ENCODE measurements around the gene LLGL2. TPM values are rescaled to one million over a fixed set of nuclear protein-coding genes. Genes with fewer than 3 reads are reported as not detected.
A peak's percentile ranks its signal among the peaks of the same experiment; 100 is the strongest.

LLGL2 gene
- total RNA-seq, 1 donor from 2014 or later = 3.3 TPM

DNA sequence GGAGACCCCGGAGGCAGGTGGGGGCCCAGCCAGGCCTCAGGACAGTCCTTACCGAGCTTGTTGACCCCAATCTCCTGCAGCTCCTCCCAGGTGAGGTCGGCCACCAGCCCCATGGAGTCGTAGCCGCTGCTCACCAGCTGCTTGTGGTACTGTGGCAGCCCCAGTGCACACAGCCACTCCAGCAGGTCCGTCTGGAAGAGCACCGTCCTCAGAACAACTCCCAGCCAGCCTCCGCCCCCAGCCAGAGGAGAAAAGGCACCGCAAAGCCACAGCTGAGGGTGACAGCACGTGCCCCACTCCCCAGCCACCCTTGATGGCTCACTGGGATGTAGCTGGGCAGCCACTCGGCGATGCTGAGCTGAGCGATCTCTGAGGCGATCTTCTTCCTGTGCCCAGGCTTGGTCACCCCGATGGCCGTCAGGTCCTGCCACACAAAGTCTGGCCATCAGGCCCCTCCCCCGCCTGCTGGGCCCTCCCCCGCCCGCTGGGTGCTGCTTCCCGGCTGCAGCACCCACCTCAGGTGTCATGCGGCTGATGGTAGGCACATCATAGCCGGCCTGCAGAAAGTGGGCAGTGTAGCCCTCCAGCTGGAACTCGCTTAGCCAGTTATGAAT, 22.1 kb upstream of the LLGL2 start:
- Mint-ChIP-seq H3K4me3 (ENCODE audit: unreplicated experiment) (no peak overlapping the region), H3K36me3 (ENCODE audit: unreplicated experiment) (peaks cover 7% of the 10 kb centered on the region), H3K27ac (ENCODE audit: unreplicated experiment) (no peak overlapping the region), H3K9me3 (ENCODE audit: unreplicated experiment) (no peaks in the 10 kb centered on the region), H3K27me3 (ENCODE audit: unreplicated experiment) (no peaks in the 10 kb centered on the region), H3K4me1 (ENCODE audit: unreplicated experiment) (peaks cover under 1% of the 10 kb centered on the region)
- TF ChIP-seq, protein P1, sequence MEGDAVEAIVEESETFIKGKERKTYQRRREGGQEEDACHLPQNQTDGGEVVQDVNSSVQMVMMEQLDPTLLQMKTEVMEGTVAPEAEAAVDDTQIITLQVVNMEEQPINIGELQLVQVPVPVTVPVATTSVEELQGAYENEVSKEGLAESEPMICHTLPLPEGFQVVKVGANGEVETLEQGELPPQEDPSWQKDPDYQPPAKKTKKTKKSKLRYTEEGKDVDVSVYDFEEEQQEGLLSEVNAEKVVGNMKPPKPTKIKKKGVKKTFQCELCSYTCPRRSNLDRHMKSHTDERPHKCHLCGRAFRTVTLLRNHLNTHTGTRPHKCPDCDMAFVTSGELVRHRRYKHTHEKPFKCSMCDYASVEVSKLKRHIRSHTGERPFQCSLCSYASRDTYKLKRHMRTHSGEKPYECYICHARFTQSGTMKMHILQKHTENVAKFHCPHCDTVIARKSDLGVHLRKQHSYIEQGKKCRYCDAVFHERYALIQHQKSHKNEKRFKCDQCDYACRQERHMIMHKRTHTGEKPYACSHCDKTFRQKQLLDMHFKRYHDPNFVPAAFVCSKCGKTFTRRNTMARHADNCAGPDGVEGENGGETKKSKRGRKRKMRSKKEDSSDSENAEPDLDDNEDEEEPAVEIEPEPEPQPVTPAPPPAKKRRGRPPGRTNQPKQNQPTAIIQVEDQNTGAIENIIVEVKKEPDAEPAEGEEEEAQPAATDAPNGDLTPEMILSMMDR (IDR thresholded peaks at IDR 0.05) = no peak
- DNase-seq (ENCODE audit: extremely low spot score, unreplicated experiment) = no peak

DNA sequence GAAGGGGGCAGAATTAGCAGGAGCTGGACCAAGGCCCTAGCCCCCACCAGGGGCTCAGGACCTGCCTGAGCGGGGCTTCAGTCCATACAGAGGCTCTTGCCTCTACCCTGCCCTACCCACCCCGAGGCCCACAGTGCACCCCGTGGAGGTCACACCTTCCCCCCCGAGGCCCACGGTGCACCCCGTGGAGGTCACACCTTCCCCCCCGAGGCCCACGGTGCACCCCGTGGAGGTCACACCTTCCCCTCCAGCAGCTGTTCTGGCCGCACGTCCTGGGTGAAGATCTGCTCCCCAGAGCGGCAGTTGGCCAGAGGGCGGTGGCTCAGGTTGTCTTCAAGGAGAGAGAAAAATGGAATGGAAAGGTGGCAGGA, 21.5 kb upstream of the LLGL2 start:
- TF ChIP-seq, protein P1 (IDR thresholded peaks at IDR 0.05) = no peak
- no peaks in the 10 kb centered on the region for H3K27me3 Mint-ChIP-seq (ENCODE audit: unreplicated experiment)
- no peak for DNase-seq (ENCODE audit: extremely low spot score, unreplicated experiment)
- H3K4me1 Mint-ChIP-seq (ENCODE audit: unreplicated experiment) = peaks cover 6% of the 10 kb centered on the region
- H3K4me3 Mint-ChIP-seq (ENCODE audit: unreplicated experiment) = no peak overlapping the region
- H3K9me3 Mint-ChIP-seq (ENCODE audit: unreplicated experiment) = no peaks in the 10 kb centered on the region
- H3K27ac Mint-ChIP-seq (ENCODE audit: unreplicated experiment) = no peak overlapping the region
- peaks cover 7% of the 10 kb centered on the region for H3K36me3 Mint-ChIP-seq (ENCODE audit: unreplicated experiment)

- Mint-ChIP-seq H3K36me3 (ENCODE audit: unreplicated experiment) (peaks cover 6% of the 10 kb centered on the region), H3K9me3 (ENCODE audit: unreplicated experiment) (no peaks in the 10 kb centered on the region), H3K4me3 (ENCODE audit: unreplicated experiment) (no peak overlapping the region), H3K27ac (ENCODE audit: unreplicated experiment) (no peak overlapping the region), H3K27me3 (ENCODE audit: unreplicated experiment) (no peaks in the 10 kb centered on the region), H3K4me1 (ENCODE audit: unreplicated experiment) (peaks cover 11% of the 10 kb centered on the region)
- TF ChIP-seq, protein P1 (IDR thresholded peaks at IDR 0.05) = peak; percentile 53
- DNase-seq (ENCODE audit: extremely low spot score, unreplicated experiment) = no peak
Measured at GRCh38 chr17:75504347-75505151, 20.9 kb upstream of the LLGL2 start.

- no peaks in the 10 kb centered on the region for H3K27me3 Mint-ChIP-seq (ENCODE audit: unreplicated experiment)
- H3K4me1 Mint-ChIP-seq (ENCODE audit: unreplicated experiment) = peaks cover 13% of the 10 kb centered on the region
- peaks cover 9% of the 10 kb centered on the region for H3K36me3 Mint-ChIP-seq (ENCODE audit: unreplicated experiment)
- no peak overlapping the region for H3K4me3 Mint-ChIP-seq (ENCODE audit: unreplicated experiment)
- TF ChIP-seq, protein P1 (IDR thresholded peaks at IDR 0.05) = no peak
- no peak overlapping the region for H3K27ac Mint-ChIP-seq (ENCODE audit: unreplicated experiment)
- H3K9me3 Mint-ChIP-seq (ENCODE audit: unreplicated experiment) = no peaks in the 10 kb centered on the region
- no peak for DNase-seq (ENCODE audit: extremely low spot score, unreplicated experiment)
Measured at GRCh38 chr17:75505152-75505409, 20.4 kb upstream of the LLGL2 start.

- Mint-ChIP-seq H3K27ac (ENCODE audit: unreplicated experiment) (no peak overlapping the region), H3K4me3 (ENCODE audit: unreplicated experiment) (no peak overlapping the region), H3K4me1 (ENCODE audit: unreplicated experiment) (peaks cover 13% of the 10 kb centered on the region), H3K36me3 (ENCODE audit: unreplicated experiment) (peaks cover 9% of the 10 kb centered on the region), H3K27me3 (ENCODE audit: unreplicated experiment) (no peaks in the 10 kb centered on the region), H3K9me3 (ENCODE audit: unreplicated experiment) (no peaks in the 10 kb centered on the region)
- TF ChIP-seq, protein P1 (IDR thresholded peaks at IDR 0.05) = no peak
- DNase-seq (ENCODE audit: extremely low spot score, unreplicated experiment) = no peak
Measured at GRCh38 chr17:75505640-75506039, 19.9 kb upstream of the LLGL2 start.
